Kidney (tissue), 14 donors: Measurements from ENCODE around the gene RAD51B. TPM values are rescaled to one million over a fixed set of nuclear protein-coding genes. Genes with fewer than 3 reads are reported as not detected.

ENCODE experiments used
- DNase-seq, 5 donors: peaks; one replicate each; pipeline ENCODE4 v3.0.0-alpha.2; 2013 to 2020
- FAIRE-seq: peaks from 2 replicates; lab custom pipeline; 2012; peaks lifted over from hg19 to GRCh38; lab: Jason Lieb, UNC
- H3K27ac ChIP-seq, 2 donors: one replicate each; pipeline ENCODE4 v1.7.0; 2013; ENCODE audit warnings: low read depth in 2 of 2, low read length in 2 of 2, inconsistent platforms in 1 of 2
- H3K27me3 ChIP-seq: one replicate; pipeline ENCODE4 v1.7.1; 2013; ENCODE audit warnings: low read length, inconsistent platforms; ENCODE audit not compliant: control insufficient read depth, insufficient read depth
- H3K36me3 ChIP-seq, 3 donors: one replicate each; pipeline versions ENCODE4 v1.7.0 to v1.7.1; 2013; ENCODE audit warnings: low read length in 3 of 3, control low read depth in 1 of 3, inconsistent platforms in 1 of 3; ENCODE audit not compliant: insufficient read depth in 3 of 3, control insufficient read depth in 2 of 3
- H3K4me1 ChIP-seq, 3 donors: one replicate each; pipeline versions ENCODE4 v1.7.0 to v1.7.1; 2013; ENCODE audit warnings: low read length in 3 of 3, inconsistent platforms in 1 of 3, low read depth in 1 of 3; ENCODE audit not compliant: control insufficient read depth in 2 of 3, insufficient read depth in 2 of 3
- H3K4me3 ChIP-seq, 3 donors: one replicate each; pipeline versions ENCODE4 v1.7.0 to v1.8.1; 2013; ENCODE audit warnings: low read length in 3 of 3, control low read depth in 1 of 3, inconsistent platforms in 1 of 3
- H3K9ac ChIP-seq, 3 donors: one replicate each; pipeline versions ENCODE4 v1.7.0 to v1.7.1; 2013; ENCODE audit warnings: low read length in 3 of 3, control low read depth in 1 of 3, inconsistent platforms in 1 of 3
- H3K9me3 ChIP-seq, 3 donors: one replicate each; pipeline versions ENCODE4 v1.7.0 to v1.7.1; 2013; ENCODE audit warnings: low read length in 3 of 3, control low read depth in 1 of 3, inconsistent platforms in 1 of 3; ENCODE audit not compliant: control insufficient read depth in 2 of 3, insufficient read depth in 1 of 3
- CTCF ChIP-seq: IDR thresholded peaks from 3 replicates; pipeline ENCODE4 v1.5.1; 2012; ENCODE audit warnings: mild to moderate bottlenecking, moderate library complexity, borderline replicate concordance; ENCODE audit not compliant: insufficient read depth; ENCODE audit errors: extremely low read depth
- intact Hi-C: fragments of 100-400 bp; cut with DNase I; formaldehyde crosslinking; loops from one replicate; pipeline ENCODE4 v1.11.1; 2022
- polyA plus RNA-seq: library from polyadenylated mRNA; stranded (reverse); fragments of 350-450 nt; fragmentation: Illumina TruSeq; extraction: RNeasy Lipid Tissue Mini Kit (QIAGEN cat#74804); gene quantifications from one replicate; pipeline ENCODE4 v1.2.3, GENCODE V29; 2014; ENCODE audit warnings: low read depth, low replicate concordance; ENCODE audit not compliant: insufficient read depth
- total RNA-seq: library from RNA; stranded (reverse); fragmentation: NEBNext Ultra II Directional; extraction: Animal tissue kit (Norgen Biotek cat#: 25700); gene quantifications from one replicate; pipeline ENCODE4 v1.2.1, GENCODE V29; 2021
- donor health status: control.
- donor health status: control.
- donor health status: control.
- donor health status: control.
- donor health status: control.
- donor health status: DM: yes; HTN: yes; CAD: no.
- donor health status: Normal renal cell carcinoma (clear cell type).

RAD51B gene
- total and polyA plus RNA-seq, 2 donors from 2014 or later = 6.9 to 18.0 TPM

GRCh38 chr14:68362846-68363245, 543.3 kb downstream of the RAD51B start:
- Histone ChIP-seq H3K27ac (no peak overlapping the region), H3K4me1 (peaks cover 16 to 24% (median 18%) of the 10 kb centered on the region in 3 donors)
- no peak for TF ChIP-seq CTCF

GRCh38 chr14:68363466-68363842, 543.9 kb downstream of the RAD51B start:
- Histone ChIP-seq H3K4me1 (peaks cover 15 to 25% (median 18%) of the 10 kb centered on the region in 3 donors), H3K27me3 (no peaks in the 10 kb centered on the region), H3K36me3 (no peaks in the 10 kb centered on the region), H3K27ac (peak overlapping the region in 1 of 2 donors; percentile 38), H3K9ac (no peak overlapping the region), H3K4me3 (no peak overlapping the region), H3K9me3 (no peaks in the 10 kb centered on the region)
- no peak for TF ChIP-seq CTCF
- FAIRE-seq = no peak
- intact Hi-C loops = no loop called here
- DNase-seq = peak in 4 of 5 donors; percentile 69 to 80 (median 76)

More at GRCh38 chr14:68362846-68363245, 543.3 kb downstream of the RAD51B start:
- Histone ChIP-seq H3K27me3 (no peaks in the 10 kb centered on the region), H3K36me3 (no peaks in the 10 kb centered on the region), H3K4me3 (no peak overlapping the region), H3K9me3 (no peaks in the 10 kb centered on the region), H3K9ac (no peak overlapping the region)
- FAIRE-seq (no peak), DNase-seq (no peak)
- intact Hi-C loops = no loop called here

GRCh38 chr14:68363843-68364767, 544.5 kb downstream of the RAD51B start:
- DNase-seq (peak; percentile 70 to 94 (median 90)), FAIRE-seq (no peak)
- H3K27ac ChIP-seq = peak overlapping the region; percentile 7 to 39
- no peak for TF ChIP-seq CTCF
- intact Hi-C loops = no loop called here
- H3K4me3 ChIP-seq = no peak overlapping the region
- H3K4me1 ChIP-seq = peaks cover 16 to 25% (median 18%) of the 10 kb centered on the region in 3 donors
- no peak overlapping the region for H3K9ac ChIP-seq
- no peaks in the 10 kb centered on the region for H3K36me3 ChIP-seq
- no peaks in the 10 kb centered on the region for H3K9me3 ChIP-seq
- H3K27me3 ChIP-seq = no peaks in the 10 kb centered on the region
